ENCODE results near the gene CCL19.

Gene CCL19

DNA sequence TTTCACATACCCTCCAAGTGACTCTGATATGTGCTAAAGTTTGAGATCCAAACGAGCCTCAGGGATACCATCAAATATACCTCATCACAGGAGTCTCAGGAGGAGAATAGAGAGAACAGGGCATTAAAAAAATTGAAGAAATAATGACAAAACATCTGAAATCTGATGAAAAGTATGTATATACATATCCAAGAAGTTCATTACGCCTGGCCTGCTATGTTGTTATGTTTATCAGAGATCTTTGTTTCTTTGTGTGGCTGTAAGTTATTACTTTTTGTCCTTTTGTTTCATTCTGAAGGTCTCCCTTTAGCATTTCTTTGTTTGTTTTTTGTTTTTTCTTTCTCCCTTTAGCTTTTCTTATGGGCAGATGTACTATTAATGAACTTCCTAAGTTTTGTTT lies 2.5 kb upstream of the CCL19 start:
- no peak for DNase-seq

DNA sequence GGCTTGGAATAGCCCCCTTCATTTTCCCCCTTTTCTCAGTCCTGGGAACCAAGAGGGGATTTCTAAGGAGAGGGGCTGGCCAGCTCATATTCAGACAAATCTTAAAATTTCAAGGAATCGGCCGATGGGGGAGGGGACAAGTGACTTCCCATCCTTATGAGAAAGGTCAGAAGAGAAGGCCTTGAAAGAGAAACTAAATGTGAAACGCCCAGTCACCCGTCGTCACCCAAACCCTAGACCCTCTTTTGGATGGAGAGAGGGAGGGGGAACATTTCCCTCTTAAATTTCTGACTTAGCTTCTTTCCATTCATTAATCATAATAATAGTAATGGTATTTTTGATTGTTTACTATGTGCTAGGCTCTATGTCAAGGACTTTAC lies 850 bp upstream of the CCL19 start:
- peak; percentile 74 for DNase-seq

DNA sequence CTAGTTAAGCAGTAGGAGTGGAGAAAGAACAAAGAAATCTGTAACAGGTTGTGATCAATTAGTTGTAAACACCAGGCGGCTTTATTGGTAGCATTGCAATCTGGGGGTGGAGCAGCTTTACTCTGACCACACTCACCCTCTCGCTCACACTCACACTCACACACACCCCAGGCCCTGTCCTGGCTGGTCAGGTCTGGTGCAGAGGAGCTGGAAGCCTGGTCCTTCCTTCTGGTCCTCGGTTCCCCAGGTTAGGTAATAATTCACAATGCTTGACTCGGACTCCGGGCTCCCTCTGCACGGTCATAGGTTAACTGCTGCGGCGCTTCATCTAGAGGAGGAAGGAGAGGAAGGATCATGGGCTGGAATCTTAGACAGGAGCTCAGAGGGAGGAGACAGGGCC lies 1.6 kb downstream of the CCL19 start:
- no peak for DNase-seq

DNA sequence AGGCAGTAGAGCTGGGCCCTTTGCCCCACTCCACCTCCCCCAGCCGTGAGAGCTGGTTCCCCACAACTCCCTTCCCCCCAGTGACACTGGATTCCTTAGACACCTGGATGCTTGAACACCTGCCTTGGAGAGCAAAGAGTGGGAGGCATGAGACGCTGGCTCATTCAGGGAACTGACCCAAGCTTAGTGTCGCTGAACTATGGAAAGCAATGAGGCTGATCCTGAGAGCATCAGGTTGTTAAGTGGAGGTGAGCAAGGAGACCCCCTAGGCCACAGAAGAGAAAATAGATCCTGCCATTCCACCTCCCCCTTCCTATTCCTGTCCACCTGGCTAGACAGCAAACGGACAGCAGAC lies 2.0 kb downstream of the CCL19 start:
- DNase-seq = no peak

DNA sequence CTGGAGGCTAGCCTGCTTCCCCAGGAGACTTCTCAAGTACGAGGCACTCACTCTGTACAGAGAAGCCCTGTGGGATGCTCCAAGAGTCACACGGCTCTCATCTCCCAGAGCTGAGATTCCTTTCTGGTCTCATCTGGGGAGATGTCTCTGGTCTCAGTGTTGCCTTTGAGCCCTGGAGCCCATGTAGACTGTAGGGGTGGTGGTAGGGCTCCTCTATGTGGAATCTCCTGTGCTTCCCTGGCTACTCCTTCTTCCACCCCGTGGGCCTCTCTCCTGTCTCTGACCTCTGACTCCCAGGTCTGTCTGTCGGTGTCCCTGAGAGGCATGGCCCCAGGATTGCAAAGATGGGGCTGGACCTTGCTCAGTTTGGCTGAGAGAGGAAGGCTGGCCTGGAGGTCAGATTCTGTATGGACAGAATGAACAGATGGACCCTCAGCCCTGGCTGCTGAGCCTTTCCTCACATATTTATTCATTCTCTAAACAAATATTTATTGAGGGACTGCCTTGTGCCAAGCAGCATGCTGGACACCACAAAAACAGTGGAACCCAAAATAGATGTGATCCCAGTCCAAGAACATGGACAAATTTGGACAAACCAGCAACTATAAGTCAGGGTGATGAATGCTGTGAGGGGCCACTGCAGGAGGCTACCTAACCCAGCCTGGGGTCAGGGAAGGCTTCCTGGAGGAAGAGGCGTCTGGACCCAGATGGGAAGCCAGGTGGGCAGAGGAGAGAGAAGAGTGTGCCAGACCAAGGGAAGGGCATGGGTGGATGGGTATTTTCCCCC lies 2.6 kb downstream of the CCL19 start:
- DNase-seq = no peak

DNA sequence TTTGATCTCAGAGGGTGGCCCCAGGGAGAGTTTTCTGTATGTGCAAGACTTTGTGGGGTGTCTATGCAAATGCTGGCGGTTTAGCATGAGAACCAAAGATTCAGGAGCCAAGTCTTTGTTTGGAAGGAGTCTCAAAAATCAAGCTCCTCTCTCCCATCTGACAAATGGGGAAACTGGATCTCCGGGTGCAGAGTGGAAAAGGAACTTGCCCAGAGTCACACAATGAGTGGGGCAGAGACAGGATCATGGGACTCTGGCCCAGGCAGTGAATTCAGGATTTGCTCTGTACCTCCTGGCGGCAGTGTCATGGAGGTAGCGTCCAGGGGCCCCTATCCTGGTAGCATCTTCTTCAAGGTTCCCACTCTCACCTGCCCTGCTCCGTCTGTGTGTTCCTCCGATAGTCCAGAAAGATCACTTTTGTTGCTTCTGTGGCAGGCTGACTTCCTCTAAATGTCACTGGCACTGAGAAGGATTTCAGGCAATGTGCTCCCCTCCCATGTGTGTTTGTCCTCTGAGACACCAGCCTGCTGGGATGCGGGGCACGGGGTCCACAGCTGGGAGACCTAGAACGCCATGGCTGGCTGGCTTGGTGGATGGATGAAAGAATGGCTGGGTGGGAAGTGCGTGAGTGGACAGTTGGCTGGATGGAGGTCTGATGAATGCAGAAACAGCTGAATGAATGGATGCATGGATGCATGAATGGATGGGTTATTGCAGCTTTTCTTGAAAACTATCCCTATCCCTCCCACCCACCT lies 3.6 kb downstream of the CCL19 start:
- peak; percentile 23 for DNase-seq

DNA sequence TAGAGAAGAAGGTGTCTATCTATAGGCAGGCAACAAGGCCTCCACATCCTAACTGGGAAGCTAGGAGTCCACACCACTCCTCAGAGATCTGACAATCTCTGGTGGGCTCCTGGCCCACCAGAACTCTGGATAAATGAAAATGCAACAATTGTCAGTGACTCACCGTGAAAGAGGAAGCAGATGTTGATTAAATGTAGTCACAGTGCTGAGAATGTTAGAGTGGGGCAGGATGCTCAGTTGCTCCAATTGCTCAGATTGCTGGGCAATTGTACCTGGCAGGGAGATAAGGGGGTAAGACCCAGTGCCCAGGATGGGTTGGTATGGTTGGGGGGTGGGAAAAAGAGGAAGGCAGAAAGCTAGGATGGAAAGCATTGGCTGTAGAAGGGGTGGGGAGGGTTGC lies 4.3 kb downstream of the CCL19 start:
- DNase-seq = peak; percentile 50

DNA sequence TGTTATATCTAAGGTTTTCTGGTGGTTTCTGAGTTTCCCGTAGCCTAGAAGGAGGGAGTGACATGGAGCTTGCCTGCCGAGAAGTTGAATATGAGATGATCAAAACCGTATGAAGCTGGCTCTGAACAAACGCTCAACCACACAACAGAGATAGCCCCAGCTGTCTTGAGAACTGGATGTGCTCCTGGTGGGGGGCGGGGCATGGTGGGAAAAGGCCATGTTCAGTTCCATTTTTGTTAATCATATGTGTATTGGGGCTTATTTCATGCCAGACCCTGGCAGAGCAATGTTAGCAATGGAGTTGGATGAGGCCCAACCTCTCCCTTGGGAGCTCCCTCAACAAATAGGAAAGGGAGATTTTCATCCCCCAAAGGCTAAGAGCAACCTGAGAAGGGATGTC lies 4.8 kb downstream of the CCL19 start:
- no peak for DNase-seq

DNA sequence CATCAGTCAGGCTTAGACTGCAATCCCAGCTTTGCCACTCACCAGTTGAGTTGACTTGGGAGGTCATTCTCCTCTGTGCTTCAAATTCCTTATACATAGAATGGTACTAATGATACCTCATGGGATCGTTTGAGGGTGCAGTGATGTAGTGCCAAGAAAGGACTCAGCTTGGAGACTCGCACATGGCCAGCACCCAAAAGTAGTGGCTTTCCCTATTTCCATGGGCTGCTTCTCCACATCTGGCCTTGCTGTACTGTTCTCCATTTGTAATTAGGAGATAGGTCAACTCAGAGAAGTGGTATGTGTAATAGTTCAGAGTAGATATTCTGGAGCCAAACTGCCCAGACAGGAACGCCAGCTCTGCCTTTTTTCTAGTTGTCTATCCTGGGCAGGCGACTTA lies 5.5 kb downstream of the CCL19 start:
- DNase-seq = no peak

DNA sequence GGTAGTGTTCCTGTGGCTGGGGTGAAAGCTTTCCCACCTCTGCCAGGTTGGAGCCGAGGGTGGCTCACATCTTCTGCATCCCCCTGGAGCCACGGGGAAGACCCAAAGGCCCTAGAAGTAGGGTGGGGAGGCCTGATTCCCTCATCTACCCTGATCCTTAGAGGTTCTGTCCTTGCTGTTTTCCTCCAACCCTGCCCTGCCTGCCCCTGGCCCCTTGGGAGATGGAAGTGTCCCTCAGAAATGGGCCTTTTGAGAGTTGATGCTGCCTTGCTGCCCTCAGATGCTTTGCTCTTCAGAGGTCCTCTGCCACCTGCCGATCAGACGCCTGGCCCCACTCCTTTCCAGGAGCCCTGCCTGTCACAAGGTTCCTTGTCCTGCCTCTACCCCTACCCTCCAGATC lies 6.3 kb downstream of the CCL19 start:
- no peak for DNase-seq

DNA sequence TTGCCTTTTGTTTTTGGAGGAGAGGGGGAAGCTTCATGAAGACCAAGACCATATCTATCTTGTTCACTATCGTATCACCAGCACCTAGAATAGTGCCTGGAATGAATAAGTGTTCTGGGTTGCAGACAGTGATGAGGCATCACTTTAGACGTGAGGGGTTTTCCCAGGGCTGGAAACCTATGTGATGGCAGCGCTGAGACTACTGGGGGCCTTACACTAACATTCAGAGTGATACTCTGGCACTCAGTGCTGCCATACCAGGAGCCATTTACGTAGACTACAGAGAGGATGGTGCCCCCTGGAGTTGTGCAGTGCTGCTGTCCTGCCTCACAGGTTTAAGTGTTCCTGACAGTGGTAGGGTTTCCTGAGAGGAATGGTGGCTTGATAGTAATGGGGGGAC lies 6.9 kb downstream of the CCL19 start:
- no peak for DNase-seq

DNA sequence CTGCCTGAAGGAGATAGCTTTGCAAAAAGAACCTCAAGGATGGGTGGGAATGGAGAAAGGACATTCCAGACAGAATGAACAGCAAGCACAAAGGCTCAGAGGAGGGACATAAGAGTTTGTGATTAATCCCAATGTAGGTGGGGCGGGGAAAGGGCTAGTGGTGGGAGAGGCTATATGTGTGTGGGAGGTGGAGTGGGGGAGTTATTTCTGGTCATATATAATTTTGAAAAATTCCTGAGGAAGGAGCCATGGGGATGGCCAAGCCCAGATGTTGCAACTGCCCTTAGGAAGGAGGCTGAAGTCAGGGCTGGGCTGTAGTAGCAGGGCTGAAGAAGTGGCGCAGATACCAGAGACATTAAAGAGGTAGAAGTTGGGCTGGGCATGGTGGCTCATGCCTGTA lies 15.2 kb downstream of the CCL19 start:
- no peak for DNase-seq

DNA sequence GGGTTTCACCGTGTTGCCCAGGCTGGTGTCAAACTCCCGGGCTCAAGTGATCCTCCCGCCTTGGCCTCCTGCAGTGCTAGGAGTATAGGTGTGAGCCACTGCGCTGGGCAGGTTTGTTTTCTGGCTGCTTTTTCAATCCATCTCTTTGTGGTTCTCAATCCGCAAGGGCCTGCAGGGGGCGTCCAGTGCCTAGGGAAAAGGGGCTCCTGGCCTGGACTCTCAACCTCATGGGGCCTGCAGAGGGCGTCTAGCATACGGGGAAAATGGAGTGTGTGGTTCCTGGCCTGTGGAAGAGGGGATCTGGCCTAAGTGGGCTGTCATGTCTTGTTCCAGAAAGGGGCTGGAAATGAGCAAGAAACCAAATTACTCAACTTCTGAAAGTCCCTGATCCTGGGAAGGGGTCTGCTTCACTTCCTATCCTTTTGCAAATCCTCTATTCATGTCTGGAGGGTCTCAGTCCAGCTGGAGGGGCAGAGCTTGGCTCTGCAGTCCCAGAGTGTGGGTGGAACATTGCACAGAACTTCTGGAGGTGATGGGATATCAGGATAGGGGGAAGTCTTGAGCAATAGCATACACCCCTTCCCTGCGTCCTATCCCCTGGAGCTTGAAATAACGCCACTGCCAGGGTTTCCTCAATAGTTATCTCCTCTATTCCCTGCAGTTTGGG lies 15.9 kb downstream of the CCL19 start:
- DNase-seq = peak; percentile 92

DNA sequence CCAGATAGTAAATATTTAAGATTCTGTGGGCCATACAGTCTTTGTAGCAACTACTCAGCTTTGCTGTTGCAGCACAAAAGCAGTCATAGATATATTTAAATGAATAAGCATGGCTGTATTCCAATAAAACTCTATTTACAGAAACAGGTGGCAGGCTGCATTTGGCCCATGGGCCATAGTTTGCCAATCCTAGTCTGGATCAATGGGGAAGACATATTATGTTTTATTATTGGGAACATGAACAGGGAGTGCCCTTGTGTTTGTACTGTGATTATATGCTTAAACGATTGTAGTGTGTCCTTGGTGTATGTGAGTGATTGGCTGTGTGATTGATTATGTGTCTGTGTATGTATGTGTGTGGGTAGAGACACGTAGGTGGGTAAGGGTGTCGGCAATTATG lies 16.6 kb downstream of the CCL19 start:
- DNase-seq = no peak

DNA sequence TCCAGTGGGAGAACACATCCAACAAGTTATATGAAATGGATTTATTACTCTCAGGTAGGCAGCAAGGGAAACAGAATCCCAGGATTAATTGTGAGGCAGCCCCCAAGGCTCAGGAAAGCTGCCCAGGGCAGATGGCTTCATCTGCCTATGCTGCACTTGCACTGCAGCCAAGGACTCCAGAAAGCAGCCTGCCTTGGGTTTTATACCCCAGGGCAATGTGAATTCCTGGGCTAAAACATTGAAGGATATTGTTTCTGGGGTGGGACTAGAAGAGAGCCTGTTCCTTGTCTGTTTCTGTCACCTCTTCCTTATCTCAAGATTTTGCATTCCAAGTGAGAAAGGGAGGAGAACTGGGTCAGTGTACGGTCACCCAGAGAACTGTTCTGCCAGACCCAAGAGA lies 19.8 kb downstream of the CCL19 start:
- DNase-seq = no peak

DNA sequence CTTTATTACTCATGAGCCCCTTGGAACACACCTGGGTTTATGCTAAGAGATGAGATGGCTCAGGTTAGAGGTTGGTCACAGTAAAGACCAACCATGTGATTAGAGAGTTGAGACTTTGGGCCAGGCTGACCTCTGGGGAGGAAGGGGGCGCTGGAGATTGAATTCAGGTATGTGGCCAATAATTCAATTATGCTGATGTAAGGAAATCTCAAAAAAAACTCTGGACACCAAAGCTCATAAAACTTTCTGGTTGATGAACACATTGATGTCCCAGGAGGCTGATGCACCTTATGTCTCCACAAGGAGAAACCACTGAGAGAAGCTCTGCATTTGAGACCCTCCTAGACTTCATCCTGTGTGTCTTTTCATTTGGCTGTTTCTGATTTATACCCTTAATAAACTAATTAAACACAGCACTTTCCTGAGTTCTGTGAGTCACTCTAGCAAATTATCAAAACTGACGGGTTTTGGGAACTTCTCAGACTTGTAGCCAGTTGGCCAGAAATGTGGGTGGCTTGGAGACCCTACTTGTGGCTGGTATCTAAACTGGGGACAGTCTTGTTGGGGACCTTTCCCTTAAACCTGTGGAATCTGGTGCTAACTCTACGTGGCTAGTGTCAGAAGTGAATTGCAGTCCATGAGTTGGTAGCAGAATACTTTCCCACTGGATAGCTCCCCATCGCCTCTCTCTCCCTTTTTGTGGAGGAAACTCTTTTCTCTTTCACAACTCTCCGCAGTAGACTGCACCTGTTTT lies 21.1 kb downstream of the CCL19 start:
- no peak for DNase-seq

DNA sequence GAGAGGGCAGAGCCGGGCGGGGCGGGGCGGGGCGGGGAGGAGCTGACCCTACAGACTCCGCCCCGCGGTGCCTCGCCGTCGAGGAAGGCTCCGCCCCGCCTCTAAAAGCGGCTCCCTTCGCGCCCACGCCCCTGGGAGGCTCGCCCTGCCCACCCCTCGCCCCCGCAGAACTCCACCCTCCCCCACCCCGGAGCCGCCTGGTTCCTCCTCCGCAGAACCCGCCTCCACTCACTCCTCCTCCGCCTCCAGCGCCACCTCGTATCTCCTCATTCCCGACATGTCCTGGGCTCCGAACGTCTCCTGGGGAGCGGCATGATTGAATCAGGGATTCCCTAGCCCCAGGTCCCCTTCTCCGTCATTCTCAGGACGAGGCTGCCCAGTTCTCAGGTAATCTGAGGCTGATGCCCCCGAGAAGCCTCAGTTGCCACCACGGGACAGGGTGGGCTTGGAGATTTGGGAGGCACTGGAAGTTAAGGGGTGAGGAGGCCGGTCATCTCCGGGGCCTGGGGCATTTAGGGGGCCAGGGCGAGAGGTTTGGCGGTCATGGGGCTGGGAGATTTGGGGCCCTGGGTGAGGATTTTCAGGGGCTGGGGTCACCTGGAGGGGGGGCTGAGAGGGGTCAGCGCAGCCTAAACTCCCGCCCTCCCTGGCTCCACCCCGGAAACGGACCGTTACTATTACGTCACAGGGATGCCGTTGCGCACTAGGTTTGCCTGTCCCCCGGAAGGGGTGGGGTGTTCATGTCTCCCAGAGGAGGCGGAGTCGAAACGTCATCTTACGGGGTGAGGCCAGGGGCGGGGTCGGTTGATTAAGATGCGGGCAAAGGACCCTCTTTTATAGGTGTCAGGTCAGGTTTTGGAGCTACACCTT lies 25.5 kb downstream of the CCL19 start:
- peak; percentile 93 for DNase-seq

DNA sequence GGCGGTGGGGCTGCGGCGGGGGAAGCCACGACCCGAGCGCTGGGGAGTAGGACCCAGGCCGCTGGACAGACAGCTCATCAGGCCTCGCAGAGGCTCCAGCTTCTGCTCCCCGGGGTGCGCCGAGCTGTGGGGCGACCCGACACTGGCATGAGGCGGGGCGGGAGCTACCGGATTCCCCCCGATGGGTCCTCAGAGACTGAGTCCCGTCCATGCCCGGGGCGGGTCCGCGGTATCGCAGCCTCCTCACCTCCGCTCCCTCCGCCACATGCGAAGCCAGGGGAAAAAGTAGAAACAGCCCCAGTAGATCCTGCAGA lies 26.1 kb downstream of the CCL19 start:
- DNase-seq = no peak

DNA sequence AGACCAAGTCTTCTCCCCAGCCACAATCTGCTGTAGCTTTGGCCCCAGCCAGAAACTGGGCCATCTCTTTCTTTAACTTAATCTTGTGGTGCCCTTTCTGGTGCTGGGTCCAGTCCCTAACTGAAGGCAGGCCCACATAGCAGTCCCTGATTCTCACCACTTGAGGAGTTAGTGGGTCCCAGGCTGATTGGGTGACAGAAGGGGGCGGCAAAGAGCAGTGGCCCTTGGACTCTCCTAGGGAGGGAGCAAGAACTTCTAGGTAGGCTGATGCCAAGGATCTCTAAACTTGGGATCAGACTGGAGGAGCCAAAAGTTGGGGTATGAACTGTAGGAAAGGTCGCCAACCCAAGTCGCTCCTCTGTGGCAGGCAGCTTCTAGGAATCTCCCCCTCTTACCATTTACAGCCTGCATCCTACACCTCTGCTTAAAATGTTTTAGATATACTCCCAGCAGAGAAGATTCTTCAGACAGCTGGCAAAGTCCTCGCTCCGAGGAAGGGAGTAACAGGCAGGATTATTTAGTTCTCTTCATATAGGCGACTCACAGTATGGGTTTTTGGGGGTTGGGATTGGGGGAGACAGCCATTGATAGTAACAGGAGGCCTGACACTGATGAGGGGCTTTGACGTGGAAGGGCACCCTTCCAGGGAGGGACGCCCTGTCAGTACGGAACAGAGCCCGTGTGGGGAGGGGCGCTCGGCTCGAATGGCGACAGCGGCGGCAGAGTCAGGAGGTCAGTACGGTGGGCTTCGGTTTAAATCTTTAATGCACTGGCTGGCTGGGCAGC lies 26.6 kb downstream of the CCL19 start:
- DNase-seq = peak; percentile 82

DNA sequence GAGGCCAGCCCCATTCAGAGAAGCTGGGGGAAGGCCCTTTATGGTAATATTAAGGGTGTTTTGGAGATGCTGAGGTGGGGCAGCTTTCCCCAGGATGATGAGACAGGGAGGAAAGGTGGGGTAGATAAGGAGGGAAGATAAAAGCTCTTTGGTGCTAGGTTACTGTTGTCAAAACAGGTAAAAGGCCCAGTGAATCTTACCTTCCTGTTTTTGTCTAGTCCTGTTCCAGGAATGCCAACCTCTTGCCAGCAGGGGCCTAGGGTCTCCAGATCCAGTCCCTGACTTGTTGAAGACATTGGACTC lies 27.8 kb downstream of the CCL19 start:
- no peak for DNase-seq

DNA sequence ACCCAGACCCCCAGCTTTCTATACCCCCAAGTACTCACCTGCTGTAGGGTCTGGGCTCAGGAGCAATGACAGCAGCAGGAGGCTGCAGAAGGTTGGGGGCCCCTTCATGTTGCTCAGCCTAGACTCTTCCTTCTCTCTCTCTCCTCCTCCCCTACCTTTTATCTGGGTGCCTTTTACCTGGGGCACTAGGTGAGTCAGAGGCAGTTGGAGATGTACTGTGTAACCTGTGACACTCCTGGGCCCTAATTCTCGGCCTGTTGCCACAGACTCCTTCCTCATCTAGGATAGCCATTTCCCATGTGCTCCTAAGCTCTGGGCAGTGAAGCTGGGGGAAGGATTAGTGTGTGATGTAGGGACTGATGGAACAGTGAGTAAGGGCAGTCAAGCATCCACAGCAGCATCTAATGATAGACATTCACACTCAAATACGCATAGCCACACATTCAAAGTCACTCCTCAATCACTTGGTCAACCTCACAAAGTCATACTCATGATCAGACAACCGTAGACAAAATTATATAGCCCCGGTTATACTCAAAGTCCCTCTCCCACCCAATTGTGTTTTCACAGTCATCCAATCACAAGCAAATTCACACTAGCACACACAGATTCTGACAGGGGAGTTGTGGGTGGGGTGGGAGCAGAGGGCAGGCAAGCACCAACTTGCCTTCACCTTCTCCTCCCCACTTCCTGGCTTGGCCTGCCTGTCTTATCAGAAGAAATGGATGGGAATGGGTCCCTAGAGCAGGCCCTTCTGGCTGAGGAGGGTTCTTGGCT lies 28.4 kb downstream of the CCL19 start, which contains the start of gene CCL27:
Gene CCL27, minus strand, starts transcription at position 132 of the 777 bp plus-strand sequence. Its CDS starts 24 bp downstream, at position 108.
- no peak for DNase-seq

Measured in suppressor macrophage treated with lipopolysaccharide for 4 hours (primary cell).